Activated effector memory CD4-positive, alpha-beta T cell treated with Interleukin-2 at 50 U/mL for 16 hours (primary cell): ENCODE measurements around the gene PHLDA1.

Source experiments
- DNase-seq: peaks from one replicate; pipeline ENCODE4 v3.0.0-alpha.2; 2020

Gene PHLDA1

DNA sequence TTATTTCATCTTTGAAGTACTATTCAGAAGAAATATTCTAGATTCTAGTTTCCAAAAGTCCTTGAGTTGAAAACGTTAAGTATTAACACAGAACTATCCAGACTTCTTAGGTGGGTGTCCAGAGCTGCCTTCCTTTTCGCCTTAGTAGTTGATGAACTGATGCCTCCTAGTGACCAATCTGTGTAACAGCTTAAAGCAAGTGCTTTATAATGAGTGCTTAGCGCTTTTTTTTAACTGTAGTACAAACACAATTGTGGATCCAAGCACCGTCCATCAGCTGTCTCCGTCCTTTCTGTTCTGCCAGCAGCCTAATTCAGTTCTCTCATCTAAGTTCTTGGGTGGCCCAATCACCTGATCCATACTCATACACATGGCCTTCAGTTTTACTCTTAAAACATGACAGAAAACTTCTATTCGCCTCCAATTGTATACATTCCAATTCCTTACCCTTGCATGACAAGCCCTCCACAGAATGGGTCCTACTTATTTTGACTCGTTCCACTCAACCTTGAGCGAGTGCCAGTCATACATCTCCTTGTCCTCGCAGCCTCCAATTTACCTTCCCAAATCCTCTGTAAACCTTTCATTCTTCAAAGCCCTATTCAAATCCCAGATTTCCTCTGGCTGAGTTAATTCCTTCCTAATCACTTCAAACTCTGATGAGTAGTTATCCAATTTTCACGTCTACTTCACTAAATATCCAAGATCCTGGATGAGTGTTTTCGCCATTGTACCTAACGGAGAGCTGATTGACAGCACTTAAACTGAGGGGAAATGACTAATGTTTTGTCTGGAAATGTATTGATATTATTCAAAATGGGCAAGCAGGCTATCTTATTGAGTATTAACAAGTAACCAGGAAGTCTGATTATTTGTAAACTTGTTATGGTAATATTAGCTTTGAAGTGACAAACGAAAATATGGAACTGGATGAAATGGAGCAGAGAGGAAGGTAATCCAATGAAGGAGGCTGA lies 5.8 kb upstream of the PHLDA1 start:
- no peak for DNase-seq

DNA sequence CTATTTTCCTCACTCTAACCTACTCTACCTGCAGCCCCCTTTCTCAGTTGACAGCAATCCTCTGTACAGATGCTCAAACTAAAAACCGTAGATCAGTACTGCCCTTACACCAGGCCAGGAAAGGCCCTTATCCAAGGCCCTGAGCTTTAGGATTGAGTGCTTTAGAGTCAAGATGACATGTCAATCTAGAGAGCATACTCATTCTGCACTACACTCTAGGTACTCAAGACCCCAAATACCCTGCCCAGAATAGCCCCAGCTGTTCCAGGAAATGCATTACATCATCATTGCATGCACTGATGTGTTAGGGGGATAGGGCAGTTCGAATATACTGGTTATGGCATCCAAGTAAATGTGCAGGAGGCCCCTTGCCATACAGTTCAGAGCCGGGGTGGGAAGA lies 3.5 kb upstream of the PHLDA1 start:
- no peak for DNase-seq

DNA sequence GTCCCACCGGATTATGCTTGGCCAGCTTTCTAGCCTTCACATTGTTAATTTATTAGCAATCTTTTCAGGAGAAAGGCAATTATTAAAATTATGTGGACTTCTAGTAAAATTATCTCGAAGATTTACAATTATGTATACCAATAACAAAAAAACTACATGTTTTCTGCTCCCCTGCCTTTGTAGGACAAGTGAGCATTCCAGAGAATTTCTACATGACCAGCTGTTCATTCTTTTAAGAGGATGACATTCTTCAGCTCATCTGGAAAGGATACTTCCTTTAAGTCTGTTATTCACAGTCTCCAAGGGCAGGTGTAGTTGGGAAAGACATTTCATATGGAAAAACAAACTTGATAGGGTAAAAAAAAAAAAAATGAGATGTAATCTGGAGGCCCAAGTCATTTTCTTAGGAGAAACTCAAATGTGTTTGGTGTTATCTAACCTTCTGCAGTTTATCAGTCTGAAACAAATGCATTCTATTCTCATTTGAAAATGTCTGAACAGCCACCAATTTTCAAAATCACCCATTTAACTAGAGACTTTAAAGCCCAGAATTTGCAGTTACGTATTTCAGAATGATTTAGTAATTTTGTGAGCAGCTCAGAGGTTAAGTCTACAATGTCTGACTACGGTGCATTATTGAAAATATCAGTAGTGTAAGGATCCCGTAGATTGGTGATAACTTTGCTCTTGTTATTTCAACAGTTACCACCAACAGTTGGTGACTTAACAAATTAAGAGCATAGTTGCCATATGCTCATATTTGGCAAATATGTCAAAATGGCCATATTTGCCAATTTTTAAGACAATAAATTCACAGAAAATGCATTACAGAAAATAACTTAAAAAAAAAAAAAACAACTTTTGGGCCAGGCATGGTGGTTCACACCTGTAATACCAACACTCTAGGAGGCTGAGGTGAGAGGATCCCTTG lies 1.8 kb upstream of the PHLDA1 start:
- DNase-seq: no peak

DNA sequence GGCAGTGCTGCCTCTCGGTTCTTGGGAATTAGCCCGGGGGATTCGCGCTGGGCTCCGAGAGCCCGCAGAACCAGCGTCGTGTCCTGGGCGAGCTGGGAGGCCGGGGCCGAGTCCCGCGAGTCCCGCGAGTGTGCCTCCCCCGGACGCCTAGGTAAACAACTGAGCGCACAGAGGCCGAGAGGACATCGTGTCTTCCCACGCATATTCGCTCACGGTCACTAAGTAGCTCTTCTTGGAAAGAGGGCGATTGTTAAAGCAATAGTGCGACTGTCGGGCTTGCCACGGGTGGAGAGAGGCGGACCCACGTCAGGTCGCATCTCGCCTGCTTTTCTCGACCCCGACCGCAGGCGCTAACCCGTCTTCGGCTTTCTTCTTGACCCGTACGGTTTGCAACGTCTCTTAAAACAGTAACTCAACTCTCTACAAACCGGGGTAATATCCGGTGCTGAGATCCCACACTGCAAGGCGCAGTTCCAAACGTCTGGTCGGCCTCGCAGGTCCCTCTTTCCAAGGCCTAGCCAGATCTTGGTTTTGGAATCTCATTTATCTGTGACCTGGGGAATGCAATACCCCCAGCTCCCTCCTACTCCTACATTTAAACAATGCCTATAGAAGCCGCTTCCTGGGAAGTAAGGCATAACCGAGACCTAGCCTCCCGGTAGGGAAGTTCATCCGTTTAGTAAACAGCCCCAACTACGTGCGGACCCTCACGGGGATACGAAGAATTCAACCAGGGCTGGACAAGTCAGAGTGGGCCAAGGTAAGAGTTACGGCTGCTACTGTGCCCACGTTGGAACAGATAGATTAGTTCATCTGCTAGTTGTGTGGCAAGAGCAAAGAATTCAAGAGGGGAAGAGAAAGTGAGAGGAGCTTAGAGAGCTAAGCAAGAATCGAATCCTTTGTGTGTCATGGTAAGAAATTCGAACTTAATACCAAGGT lies 736 bp upstream of the PHLDA1 start:
- DNase-seq: peak; percentile 28

DNA sequence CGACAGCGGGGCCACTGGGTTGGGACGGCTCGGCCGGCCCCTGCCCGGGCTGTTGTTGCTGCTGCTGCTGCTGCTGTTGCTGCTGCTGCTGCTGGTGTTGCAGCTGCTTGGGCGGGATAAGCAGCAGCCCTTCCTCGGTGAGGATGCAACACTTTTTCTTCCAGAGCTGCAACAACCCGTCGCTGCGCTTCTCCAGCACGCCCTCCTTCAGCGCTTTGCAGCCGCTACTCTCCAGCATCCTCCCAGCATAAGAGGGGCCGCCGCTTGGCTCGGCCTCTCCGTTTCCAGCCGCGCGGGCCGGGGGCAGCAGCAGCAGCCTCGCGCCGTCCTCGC lies 529 bp downstream of the PHLDA1 start:
- no peak for DNase-seq

DNA sequence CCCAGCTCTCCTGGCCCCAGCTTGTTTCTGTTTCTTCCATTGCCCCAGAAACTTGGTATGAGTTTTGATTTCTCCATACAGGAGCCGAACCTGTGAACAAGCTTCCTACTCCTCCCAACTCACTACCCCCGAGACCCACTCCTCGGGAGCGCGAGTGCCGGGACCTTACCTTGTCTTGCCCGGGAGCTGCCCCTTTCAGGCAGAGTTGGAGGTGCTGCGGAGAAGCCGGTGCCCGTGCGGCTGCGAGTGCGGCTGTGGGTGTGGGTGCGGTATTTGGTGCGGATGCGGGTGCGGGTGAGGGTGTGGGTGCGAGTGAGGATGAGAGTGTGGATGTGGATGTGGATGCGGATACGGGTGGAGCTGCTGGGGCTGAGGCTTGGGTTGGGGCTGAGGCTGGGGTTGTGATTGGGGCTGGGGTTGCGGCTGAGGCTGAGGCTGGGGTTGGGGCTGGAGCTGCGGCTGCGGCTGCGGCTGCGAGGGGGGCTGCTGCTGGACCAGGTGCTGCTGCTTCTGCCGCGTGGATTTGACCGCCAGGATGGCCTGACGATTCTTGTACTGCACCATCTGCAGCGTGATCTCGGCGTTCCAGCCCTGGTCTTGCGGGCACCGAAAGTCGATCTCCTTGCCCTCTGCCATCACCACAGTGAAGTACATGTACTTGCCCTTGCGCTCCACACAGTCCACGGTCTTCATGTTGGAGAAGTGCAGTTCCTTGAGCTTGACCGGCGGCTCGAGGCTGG lies 1.1 kb downstream of the PHLDA1 start:
- peak; percentile 53 for DNase-seq

DNA sequence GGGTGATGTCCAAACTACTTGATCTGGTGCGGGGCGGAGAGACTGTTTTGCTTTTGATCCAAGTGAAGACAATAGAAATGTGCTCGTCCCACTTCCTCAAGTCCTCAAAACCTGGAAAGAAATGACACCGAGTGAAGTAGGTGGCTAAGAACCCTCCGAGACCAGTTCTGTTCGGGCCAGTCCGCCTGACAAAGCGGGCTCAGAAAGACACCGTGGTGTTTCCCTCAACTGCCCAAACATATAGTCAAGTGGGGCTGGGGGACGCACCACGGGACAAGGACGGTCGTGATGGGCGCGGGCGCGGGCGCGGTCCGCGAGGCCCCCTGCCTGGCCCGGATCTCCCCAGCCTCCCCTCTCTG lies 1.6 kb downstream of the PHLDA1 start:
- no peak for DNase-seq

DNA sequence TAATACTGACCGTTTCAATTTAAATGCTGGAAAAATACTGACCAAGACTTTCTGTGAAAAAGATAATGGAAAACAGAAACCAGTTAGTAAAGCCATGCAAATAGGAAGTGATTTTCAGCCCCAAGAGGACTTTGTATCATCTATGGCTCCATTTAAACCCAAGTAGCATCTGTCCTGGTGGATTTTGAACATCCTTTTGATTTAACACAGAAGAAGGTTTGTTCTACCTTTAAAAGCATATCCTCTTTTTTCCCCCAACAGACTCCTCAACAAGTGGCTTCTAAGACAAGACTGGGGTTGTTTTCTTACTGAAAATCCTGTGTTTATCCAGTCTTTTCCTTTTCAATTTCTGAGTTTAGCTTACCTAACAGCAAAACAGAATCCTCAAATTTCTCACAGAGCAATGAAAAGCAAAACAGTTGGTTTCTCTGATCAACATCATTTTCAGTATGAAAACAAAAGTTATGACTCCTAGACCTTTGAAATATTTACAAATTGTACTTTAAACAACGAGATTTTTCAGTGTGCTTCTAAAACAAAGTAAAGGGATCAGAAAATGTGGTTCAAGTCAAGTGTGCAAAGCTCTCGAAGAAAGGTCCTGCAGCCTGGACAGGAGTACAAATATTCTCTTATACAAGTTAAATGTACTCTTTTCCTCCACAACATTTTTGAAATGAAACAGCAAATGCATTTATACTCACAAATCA lies 2.9 kb downstream of the PHLDA1 start:
- no peak for DNase-seq

DNA sequence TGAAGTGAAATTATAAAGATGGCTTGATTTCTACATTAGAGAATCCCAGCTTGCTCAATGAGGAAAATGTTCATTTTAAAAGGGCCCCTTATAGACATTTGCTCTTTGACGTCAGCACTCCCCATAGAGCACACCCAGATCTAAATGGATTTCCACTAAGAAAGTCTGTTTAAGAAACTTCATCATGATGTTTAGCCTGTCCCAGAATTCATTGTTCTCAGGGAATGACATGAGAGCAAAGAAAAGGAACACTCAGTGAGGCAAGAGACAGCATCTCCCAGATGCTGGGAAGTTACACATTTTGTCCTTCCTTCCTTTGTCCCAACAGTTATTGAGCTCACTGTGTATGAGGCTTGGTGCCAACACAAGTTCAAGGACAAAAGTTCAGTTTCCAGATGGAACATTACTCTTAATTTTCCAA lies 4.9 kb downstream of the PHLDA1 start:
- DNase-seq: no peak

DNA sequence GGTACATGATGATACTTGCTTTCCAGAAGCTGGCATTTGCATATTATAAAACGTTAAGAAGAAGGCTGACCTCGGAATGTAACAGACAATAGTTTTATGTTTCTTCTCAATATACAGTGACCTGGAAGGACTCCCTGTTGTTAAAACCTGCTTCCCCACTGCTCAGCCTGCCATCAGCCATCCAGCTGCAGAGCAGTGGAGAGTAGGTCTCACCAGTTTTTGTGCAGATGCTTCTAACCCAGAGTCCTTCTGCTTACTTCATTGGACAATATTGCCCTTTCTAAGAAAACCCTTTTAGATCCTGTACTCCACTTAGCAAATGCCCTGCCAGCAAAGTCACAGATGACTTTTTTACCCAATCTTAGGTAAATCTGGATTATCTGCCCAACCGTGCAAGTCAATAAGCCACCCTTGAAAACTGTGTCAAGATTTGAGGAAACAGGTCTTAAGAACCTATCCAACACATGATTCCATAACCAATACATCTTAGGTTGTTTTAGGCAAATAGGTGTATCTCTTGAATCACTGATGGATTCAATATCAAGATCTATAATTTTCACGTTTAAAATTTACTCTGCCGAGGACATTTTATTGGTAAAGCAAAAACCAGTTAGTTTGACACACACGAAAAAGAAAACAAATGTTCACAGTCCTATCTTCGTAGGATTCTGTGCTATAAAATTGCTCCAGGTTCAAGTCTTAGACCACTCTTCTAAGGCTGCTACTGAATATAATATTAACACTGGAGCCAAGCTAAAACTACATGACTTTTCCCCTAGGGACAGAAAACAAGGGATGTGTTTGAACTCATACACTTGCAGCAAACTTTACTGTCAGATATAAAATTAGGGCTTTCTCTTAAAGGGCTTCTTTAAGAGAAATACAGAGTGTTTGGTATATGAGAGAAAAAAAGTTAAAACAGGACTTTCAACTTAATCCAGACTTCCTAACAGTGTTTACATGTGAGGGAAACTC lies 5.7 kb downstream of the PHLDA1 start:
- no peak for DNase-seq

DNA sequence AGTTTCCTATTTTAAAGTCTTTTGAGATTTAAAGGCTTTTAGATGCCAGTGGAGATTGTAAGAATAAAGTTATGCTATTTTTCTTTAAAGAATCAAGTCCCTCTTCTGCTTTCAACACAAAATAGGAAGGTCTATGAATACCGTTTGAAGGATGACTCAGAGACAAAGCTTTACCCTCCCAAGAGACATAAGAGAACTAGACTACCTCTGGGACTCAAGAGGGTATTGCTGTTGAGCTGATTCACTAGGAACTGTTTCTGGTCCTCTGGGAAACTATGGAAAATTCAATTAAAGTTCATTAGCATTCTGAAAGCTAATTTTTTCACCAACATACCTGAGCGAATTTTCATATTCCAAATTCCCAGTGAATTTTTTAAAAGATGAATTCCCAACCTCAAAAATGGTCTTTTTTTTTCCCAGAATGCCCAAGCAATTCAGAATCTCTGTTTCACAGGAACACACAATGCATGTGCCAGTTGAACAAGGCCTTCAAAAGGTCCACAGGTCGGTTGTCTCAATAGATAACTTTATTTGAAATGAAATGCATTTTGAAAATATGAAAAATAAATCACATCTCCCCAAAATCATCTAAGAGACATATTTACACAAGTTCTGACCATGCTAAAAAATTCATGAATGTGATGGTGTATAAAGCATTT lies 6.5 kb downstream of the PHLDA1 start:
- no peak for DNase-seq

DNA sequence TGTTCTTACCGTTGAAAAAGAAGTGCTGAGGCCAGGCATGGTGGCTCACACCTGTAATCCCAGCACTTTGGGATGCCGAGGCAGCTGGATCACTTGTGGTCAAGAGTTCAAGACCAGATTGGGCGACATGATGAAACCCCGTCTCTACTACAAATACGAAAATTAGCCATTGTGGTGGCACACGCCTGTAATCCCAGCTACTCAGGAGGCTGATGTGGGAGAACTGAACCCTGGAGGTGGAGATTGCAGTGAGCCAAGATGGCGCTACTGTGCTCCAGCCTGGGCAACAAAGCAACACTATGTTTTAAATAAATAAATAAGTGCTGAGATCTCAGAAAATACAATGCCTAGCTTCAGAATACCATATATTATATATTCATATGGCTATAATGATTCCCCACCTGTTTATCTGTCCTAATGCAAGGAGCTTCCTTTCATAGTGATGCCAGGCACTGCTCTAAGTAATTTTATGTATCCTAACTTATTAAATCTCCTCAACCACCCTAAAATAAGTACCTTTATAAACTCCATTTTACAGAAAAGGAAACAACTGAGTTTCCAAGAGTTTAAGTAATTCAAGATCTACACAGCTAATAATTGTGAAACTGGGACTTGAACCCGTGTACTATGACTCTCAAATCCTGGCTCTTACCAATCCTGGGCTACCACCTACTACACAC lies 7.3 kb downstream of the PHLDA1 start:
- DNase-seq: no peak

DNA sequence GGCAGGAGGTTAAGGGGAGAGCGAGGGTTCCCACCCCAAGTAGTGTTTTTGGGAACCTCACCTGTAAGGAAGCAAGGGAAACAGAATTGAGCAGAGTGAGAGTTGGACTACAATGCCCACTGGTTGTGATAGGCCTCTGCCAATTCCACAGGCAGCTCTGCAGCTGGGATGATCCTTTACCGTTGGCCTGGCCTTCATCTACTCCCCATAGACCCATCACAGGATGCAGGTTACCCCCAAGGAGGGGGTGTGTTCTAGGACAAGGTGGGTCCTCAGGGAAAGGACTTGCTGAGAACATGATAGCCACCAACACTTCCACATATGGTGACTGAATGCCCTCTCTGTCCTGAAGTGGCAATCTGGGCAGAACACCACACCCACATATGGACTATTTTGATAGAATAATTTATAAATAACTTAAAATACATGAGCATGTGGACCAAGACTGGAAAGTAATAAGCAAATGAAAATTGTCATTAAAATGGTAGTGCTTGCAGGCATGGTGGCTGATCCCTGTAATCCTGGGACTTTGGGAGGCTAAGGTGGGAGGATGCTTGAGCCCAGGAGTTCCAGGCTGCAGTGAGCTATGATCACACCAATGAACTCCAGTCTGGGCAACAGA lies 8.4 kb downstream of the PHLDA1 start:
- DNase-seq: no peak

DNA sequence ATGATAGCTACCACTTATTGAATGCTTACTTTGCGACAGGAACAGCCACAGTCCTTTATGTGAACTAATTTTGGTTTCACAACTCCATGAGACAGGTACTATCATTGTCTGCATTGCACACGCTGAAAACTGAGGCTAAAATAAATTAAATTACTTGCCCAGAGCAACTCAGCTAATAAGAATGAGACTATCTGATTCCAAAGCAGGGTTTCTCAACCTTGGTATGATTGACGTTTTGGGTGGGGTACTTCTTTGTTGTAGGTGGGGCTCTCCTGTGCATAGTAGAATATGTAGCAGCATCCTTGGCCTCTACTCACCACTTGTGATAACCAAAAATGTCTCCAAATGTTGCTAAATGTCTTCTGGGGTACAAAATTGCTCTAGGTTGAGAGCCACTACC lies 9.1 kb downstream of the PHLDA1 start:
- no peak for DNase-seq

DNA sequence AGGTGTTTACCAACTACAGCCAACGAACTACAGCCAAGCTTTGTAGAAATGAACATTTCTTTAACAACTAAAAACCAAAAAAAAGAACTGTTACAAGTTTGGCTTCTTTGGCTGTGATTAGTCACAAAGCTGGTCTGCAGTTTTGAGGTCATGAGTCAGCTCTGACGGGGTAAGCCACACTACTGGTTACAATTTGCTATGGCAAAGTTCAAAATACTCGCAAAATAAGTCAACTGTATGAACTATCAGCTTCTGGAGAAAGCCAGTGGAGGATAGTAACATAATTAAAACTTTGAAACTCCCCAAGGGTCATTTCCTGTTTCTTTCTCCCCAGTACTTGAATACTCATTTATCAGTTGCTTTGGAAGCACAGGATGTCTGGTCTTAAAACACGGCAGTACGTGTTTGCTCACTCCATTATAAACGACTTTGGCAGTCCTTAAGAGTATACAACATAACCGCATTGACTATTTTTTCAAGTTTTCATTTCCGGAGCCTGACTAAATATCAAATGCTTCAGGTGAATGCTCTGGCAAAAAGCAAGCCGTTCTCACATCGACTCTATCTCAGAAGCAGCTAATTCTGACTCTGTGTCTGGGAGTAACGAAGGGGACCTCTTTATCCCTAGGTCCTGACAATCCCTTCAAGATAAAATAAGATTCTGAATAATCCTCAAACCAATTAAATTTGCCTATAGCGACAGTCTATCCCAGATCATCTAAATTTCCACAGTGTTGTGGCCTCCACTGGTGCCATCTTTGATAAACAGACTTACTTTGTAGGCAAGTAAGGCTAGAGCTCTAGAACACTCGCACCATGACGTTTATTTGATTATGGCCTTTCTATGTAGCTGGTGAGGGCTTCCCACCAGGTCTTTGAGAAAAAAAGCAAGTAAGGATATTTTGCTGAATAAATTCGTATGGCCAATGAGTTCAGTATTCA lies 10.6 kb downstream of the PHLDA1 start:
- peak; percentile 46 for DNase-seq

DNA sequence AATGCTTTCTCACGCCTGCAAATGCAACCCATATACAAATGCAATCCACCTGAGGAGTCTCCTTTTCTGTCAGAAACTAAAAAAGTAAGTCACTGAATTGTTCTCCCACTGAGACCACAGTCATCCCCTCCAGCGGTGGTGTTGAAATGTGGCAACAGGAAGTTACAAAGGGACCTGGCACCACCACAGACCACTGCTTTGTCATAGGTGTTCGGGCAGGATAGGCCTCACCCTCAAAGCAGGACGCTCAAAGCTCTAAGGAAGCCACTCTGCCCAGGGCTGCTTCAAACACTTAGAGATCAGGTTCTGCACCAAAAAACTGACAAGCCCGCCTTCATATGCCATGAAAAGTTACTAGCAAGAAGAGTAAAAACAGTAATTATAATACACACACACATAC lies 11.3 kb downstream of the PHLDA1 start:
- peak; percentile 64 for DNase-seq

DNA sequence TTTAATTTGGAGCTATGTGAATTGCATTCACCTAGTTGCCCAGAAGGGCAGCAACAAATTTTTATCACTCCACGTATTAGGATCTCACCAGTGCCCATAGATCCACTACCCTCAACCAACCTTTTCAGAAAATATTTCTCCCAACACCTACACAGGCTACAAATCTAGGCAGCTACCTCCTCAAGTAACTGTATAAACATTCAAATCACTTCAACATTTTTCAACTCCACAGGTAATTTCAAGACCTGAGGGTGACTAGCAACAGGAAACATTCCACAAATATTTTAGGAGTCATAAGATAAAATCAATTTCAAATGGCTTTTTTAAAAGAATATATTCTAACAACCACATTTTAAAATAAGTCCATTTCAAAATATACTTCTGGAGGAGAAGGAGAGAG lies 12.9 kb downstream of the PHLDA1 start:
- DNase-seq: no peak
